Pancreas (tissue), 10 donors: Measurements from ENCODE around the gene ZDHHC14. TPM values are rescaled to one million over a fixed set of nuclear protein-coding genes. Genes with fewer than 3 reads are reported as not detected.

Experiments
- ATAC-seq, 4 donors: fragments of 200-7000 bp; cut with Tn5 transposase; one replicate each; pipeline versions ENCODE4 v1.8.0 to v1.9.1; 2020; ENCODE audit warnings: mild to moderate bottlenecking in 4 of 4, moderate library complexity in 4 of 4
- DNase-seq, 6 donors: peaks; one replicate each; pipeline ENCODE4 v3.0.0-alpha.2; 2020
- FAIRE-seq: peaks from 2 replicates; lab custom pipeline; 2012; peaks lifted over from hg19 to GRCh38; lab: Jason Lieb, UNC
- H3K27ac ChIP-seq, 4 donors: fragments of 200-600 bp; sonication (generic); 1 replicate in 3 of 4; 2 replicates in 1 of 4; pipeline versions ENCODE4 v1.5.0 to v1.8.0; 2020
- H3K27me3 ChIP-seq, 4 donors: fragments of 200-600 bp; one replicate each; pipeline ENCODE4 v1.8.0; 2021
- H3K36me3 ChIP-seq, 3 donors: fragments of 200-600 bp; sonication (generic) in 1 of 3; one replicate each; pipeline versions ENCODE4 v1.5.0 to v1.8.0; 2020 to 2021
- H3K4me1 ChIP-seq, 3 donors: fragments of 200-600 bp; one replicate each; pipeline ENCODE4 v1.8.0; 2021
- H3K4me3 ChIP-seq, 4 donors: fragments of 200-600 bp; sonication (generic) in 2 of 4; one replicate each; pipeline versions ENCODE4 v1.5.0 to v1.8.0; 2020 to 2021
- H3K9me3 ChIP-seq, 4 donors: fragments of 200-600 bp; one replicate each; pipeline ENCODE4 v1.8.0; 2021
- CTCF ChIP-seq, 4 donors: fragments of 200-600 bp; sonication (generic) in 3 of 4; IDR thresholded peaks; one replicate each; pipeline versions ENCODE4 v1.5.0 to v1.8.0; 2021; ENCODE audit warnings: antibody characterized with exemption in 4 of 4
- WGBS, 2 donors: extraction: QIAGEN DNeasy Blood & Tissue Kit; methylation state at CpG; one replicate each; pipeline ENCODE4 v1.1.7; 2013; 5-methylcytosine and 5-hydroxymethylcytosine counted together
- intact Hi-C, 3 donors: fragments of 100-400 bp; cut with DNase I; formaldehyde crosslinking; loops; one replicate each; pipeline versions ENCODE4 v1.11.1 to v1.14.2; 2022
- polyA plus RNA-seq, 2 donors: library from polyadenylated mRNA; stranded (reverse); fragments of 200-250 nt; gene quantifications; one replicate each; pipeline ENCODE4 v1.2.3, GENCODE V29; 2013
- total RNA-seq, 6 donors: library from RNA; stranded (reverse); fragmentation: NEBNext Ultra II Directional in 4 of 6; extraction: Animal tissue kit (Norgen Biotek cat#: 25700) in 4 of 6; gene quantifications; one replicate each; pipeline versions ENCODE4 v1.2.1 to v1.2.4, GENCODE V29; 2021 to 2023
- donor health status: healthy with polysubstance abuse.
- donor health status: DM: no; HTN: no; CAD: no; lungs with moderate emphysema.
- donor health status: DM: no; HTN: no; CAD: no.
- donor health status: control.
- donor health status: control.
- donor health status: Bipolar disorder and iron deficiency.
- donor health status: DM: yes; HTN: yes; CAD: no.
- donor health status: DM: no; HTN: no; CAD: no.
- donor health status: DM: no; HTN: no; CAD: no.
- donor health status: DM: yes; HTN: yes; CAD: no.

Gene ZDHHC14
- total and polyA plus RNA-seq, 8 donors, result 3.1 to 9.9 (median 4.5) TPM

GRCh38 chr6:157386023-157386422 is 5.0 kb downstream of the ZDHHC14 start:
- WGBS, 2 donors, result 94% methylated on average over 6 of the region's 6 CpGs
- no peak for TF ChIP-seq CTCF (IDR thresholded peaks at IDR 0.05)
- FAIRE-seq (no peak), ATAC-seq (no peak), DNase-seq (no peak)
- intact Hi-C loops, result no loop called here
- Histone ChIP-seq H3K36me3 (no peaks in the 10 kb centered on the region), H3K4me3 (no peak overlapping the region), H3K27ac (no peak overlapping the region), H3K4me1 (peaks cover 0 to 20% (median 0%) of the 10 kb centered on the region in 3 donors), H3K27me3 (no peaks in the 10 kb centered on the region), H3K9me3 (no peaks in the 10 kb centered on the region)

GRCh38 chr6:157386454-157386853 is 5.5 kb downstream of the ZDHHC14 start:
- H3K27me3 ChIP-seq, result no peaks in the 10 kb centered on the region
- WGBS, 2 donors, result 70 to 74% methylated on average over 3 of the region's 3 CpGs
- H3K36me3 ChIP-seq, result no peaks in the 10 kb centered on the region
- intact Hi-C loops, result no loop called here
- H3K9me3 ChIP-seq, result no peaks in the 10 kb centered on the region
- H3K4me3 ChIP-seq, result no peak overlapping the region
- no peak for ATAC-seq
- H3K27ac ChIP-seq, result no peak overlapping the region
- TF ChIP-seq CTCF (IDR thresholded peaks at IDR 0.05), result no peak
- no peak for DNase-seq
- peaks cover 0 to 20% (median 0%) of the 10 kb centered on the region in 3 donors for H3K4me1 ChIP-seq
- no peak for FAIRE-seq

- Histone ChIP-seq H3K4me3 (no peak overlapping the region), H3K27ac (no peak overlapping the region), H3K27me3 (no peaks in the 10 kb centered on the region), H3K4me1 (peaks cover 0 to 11% (median 0%) of the 10 kb centered on the region in 3 donors), H3K36me3 (no peaks in the 10 kb centered on the region), H3K9me3 (no peaks in the 10 kb centered on the region)
- ATAC-seq (no peak), DNase-seq (no peak), FAIRE-seq (no peak)
- TF ChIP-seq CTCF (IDR thresholded peaks at IDR 0.05), result no peak
- intact Hi-C loops, result no loop called here
- 91 to 95% methylated on average over 2 of the region's 2 CpGs for WGBS, 2 donors
These were observed 7.9 kb downstream of the ZDHHC14 start for GRCh38 chr6:157388924-157389323.

- H3K27me3 ChIP-seq, result no peaks in the 10 kb centered on the region
- ATAC-seq, result no peak
- peaks cover 0 to 9% (median 0%) of the 10 kb centered on the region in 3 donors for H3K4me1 ChIP-seq
- TF ChIP-seq CTCF (IDR thresholded peaks at IDR 0.05), result no peak
- H3K27ac ChIP-seq, result no peak overlapping the region
- DNase-seq, result no peak
- H3K4me3 ChIP-seq, result no peak overlapping the region
- H3K36me3 ChIP-seq, result no peaks in the 10 kb centered on the region
- intact Hi-C loops, result no loop called here
- H3K9me3 ChIP-seq, result no peaks in the 10 kb centered on the region
- 96 to 97% methylated on average over 4 of the region's 4 CpGs for WGBS, 2 donors
- peak; percentile 61 for FAIRE-seq
These were observed 9.5 kb downstream of the ZDHHC14 start for GRCh38 chr6:157390273-157391060.
